Panc1 (cell line): ENCODE results near the gene TRIOBP. TPM values are rescaled to one million over a fixed set of nuclear protein-coding genes. Genes with fewer than 3 reads are reported as not detected.

Experiments
- ATAC-seq: fragments of 200-7000 bp; cut with Tn5 transposase; 2 replicates; pipeline ENCODE4 v1.9.1; 2020; ENCODE audit warnings: mild to moderate bottlenecking, moderate library complexity
- BruUV-seq: library from RNA; stranded (reverse); fragments of 400-500 nt; replicated peaks from 2 replicates; lab custom pipeline; 2021; lab: Mats Ljungman, UMichigan
- CTCF ChIA-PET: fragments of 300-600 bp; sonication (Branson Sonifier 250); formaldehyde crosslinking; loops from one replicate; lab custom pipeline; 2022; ENCODE audit warnings: antibody characterized with exemption; lab: Charles Lee
- POLR2A ChIA-PET: fragments of 300-600 bp; sonication (Branson Sonifier 250); formaldehyde crosslinking; loops from one replicate; lab custom pipeline; 2022; ENCODE audit warnings: antibody characterized with exemption; lab: Charles Lee
- DNase-seq: peaks from one replicate; pipeline ENCODE4 v3.0.0-alpha.2; 2010; ENCODE audit warnings: low read depth, low spot score
- H3K27ac ChIP-seq: 2 replicates; pipeline ENCODE4 v1.5.1; 2011; ENCODE audit warnings: mild to moderate bottlenecking, low read length, inconsistent platforms
- H3K27me3 ChIP-seq: fragments of 200-500 bp; sonication (Bioruptor generic); 2 replicates; pipeline ENCODE4 v1.6.0; 2014; ENCODE audit warnings: low read length, inconsistent platforms; ENCODE audit not compliant: control insufficient read depth, insufficient read depth
- H3K36me3 ChIP-seq: fragments of 200-500 bp; sonication (Bioruptor generic); 2 replicates; pipeline ENCODE4 v1.5.1; 2014; ENCODE audit warnings: inconsistent platforms, mild to moderate bottlenecking, low read length, moderate library complexity; ENCODE audit not compliant: control insufficient read depth, insufficient read depth
- H3K4me1 ChIP-seq: 2 replicates; pipeline ENCODE4 v1.5.1; 2011; ENCODE audit warnings: inconsistent platforms, mild to moderate bottlenecking, low read length, moderate library complexity; ENCODE audit not compliant: control insufficient read depth, insufficient read depth
- H3K4me3 ChIP-seq, 2 experiments: 2 replicates each; pipeline ENCODE4 v1.5.1; 2011 to 2012; ENCODE audit warnings: low read depth in 2 of 2, low read length in 2 of 2, mild to moderate bottlenecking in 2 of 2, inconsistent platforms in 1 of 2, moderate library complexity in 1 of 2
- H3K9me3 ChIP-seq: fragments of 200-500 bp; sonication (Bioruptor generic); 2 replicates; pipeline ENCODE4 v1.5.1; 2014; ENCODE audit warnings: low read depth, mild to moderate bottlenecking, inconsistent platforms, low read length, moderate library complexity; ENCODE audit not compliant: control insufficient read depth, insufficient read depth
- POLR2AphosphoS5 ChIP-seq: IDR thresholded peaks from 2 replicates; pipeline ENCODE4 v1.6.1; 2012; ENCODE audit warnings: mild to moderate bottlenecking, low read depth, low read length, moderate library complexity
- SIN3A ChIP-seq: IDR thresholded peaks from 2 replicates; pipeline ENCODE4 v1.6.1; 2012; ENCODE audit warnings: low read depth, mild to moderate bottlenecking, low read length, moderate library complexity, borderline replicate concordance; ENCODE audit not compliant: insufficient read depth
- TCF7L2 ChIP-seq: IDR thresholded peaks from 2 replicates; pipeline ENCODE4 v1.6.1; 2011; ENCODE audit warnings: mild to moderate bottlenecking, low read depth, low read length, inconsistent platforms
- in situ Hi-C: cut with HindIII; loops from 2 replicates; pipeline ENCODE4 v1.10.0; 2016; ENCODE audit warnings: low sequenced_read_pairs, low pct_unique_long_range_greater_than_20kb
- intact Hi-C: fragments of 100-400 bp; cut with micrococcal nuclease; formaldehyde crosslinking; loops from one replicate; pipeline ENCODE4 v1.10.0; 2022; ENCODE audit not compliant: unreplicated experiment
- total RNA-seq: library from RNA; stranded (reverse); gene quantifications from one replicate; pipeline ENCODE4 v1.2.1, GENCODE V29; 2021; ENCODE audit not compliant: unreplicated experiment
- TF ChIP-seq, protein P1 (sequence below), 2 experiments: IDR thresholded peaks; 2 replicates each; pipeline ENCODE4 v1.6.1; 2011 to 2012; ENCODE audit warnings: low read depth in 2 of 2, control low read depth in 1 of 2, low read length in 1 of 2, mild to moderate bottlenecking in 1 of 2, moderate library complexity in 1 of 2; ENCODE audit not compliant: insufficient read depth in 1 of 2
- TF ChIP-seq, protein P2 (sequence below): fragments of 450-650 bp; IDR thresholded peaks from 2 replicates; pipeline ENCODE4 v1.5.1; 2017; ENCODE audit warnings: mild to moderate bottlenecking

TRIOBP gene
- total RNA-seq, 1 experiment from 2014 or later: 50.5 TPM

DNA sequence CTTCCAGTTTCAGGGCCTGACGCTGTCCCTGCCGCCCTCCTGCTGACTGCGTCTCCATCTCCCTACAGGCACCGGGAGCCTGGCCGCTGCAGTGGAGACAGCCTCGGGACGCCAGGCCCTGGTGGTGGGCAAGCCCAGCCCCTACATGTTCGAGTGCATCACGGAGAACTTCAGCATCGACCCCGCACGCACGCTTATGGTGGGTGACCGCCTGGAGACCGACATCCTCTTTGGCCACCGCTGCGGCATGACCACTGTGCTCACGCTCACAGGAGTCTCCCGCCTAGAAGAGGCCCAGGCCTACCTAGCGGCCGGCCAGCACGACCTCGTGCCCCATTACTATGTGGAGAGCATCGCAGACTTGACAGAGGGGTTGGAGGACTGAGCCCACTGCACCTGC is 31.4 kb upstream of the TRIOBP start:
- no TSS peak for BruUV-seq
- no peaks in the 10 kb centered on the region for H3K27me3 ChIP-seq
- intact Hi-C loops: no loop called here
- TF ChIP-seq, protein P1, sequence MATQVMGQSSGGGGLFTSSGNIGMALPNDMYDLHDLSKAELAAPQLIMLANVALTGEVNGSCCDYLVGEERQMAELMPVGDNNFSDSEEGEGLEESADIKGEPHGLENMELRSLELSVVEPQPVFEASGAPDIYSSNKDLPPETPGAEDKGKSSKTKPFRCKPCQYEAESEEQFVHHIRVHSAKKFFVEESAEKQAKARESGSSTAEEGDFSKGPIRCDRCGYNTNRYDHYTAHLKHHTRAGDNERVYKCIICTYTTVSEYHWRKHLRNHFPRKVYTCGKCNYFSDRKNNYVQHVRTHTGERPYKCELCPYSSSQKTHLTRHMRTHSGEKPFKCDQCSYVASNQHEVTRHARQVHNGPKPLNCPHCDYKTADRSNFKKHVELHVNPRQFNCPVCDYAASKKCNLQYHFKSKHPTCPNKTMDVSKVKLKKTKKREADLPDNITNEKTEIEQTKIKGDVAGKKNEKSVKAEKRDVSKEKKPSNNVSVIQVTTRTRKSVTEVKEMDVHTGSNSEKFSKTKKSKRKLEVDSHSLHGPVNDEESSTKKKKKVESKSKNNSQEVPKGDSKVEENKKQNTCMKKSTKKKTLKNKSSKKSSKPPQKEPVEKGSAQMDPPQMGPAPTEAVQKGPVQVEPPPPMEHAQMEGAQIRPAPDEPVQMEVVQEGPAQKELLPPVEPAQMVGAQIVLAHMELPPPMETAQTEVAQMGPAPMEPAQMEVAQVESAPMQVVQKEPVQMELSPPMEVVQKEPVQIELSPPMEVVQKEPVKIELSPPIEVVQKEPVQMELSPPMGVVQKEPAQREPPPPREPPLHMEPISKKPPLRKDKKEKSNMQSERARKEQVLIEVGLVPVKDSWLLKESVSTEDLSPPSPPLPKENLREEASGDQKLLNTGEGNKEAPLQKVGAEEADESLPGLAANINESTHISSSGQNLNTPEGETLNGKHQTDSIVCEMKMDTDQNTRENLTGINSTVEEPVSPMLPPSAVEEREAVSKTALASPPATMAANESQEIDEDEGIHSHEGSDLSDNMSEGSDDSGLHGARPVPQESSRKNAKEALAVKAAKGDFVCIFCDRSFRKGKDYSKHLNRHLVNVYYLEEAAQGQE (IDR thresholded peaks at IDR 0.05; ENCODE audit: insufficient read depth in 1 of 2, low read depth in 2 of 2, low read length in 1 of 2): no peak
- in situ Hi-C loops: no loop called here
- no peaks in the 10 kb centered on the region for H3K9me3 ChIP-seq
- no peak overlapping the region for H3K4me3 ChIP-seq
- no peaks in the 10 kb centered on the region for H3K36me3 ChIP-seq
- ATAC-seq (no peak), DNase-seq (no peak)
- peaks cover 11% of the 10 kb centered on the region for H3K4me1 ChIP-seq
- POLR2A ChIA-PET: no interaction called here
- H3K27ac ChIP-seq: no peak overlapping the region
- CTCF ChIA-PET: no interaction called here

DNA sequence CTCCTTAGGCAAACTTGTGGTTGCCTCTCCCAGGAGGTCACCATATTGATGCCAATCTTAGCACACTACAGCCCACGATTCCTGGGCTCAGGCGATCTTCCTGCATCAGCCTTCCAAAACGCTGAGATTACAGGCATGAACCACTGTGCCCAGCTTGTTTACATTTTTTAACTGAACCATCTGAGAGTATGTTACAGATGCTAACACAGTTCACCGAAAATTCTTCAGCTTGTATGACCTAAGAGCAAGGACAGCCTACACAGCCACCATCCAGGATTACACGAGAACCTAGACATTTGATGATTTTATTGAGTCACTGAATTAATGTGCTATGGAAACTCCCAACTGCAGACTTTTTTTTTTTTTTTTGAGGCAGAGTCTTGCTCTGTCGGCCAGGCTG is 27.3 kb upstream of the TRIOBP start:
- BruUV-seq: no TSS peak
- CTCF ChIA-PET: no interaction called here

More for the DNA sequence above, 27.3 kb upstream of the TRIOBP start:
- ATAC-seq (no peak), DNase-seq (no peak)
- H3K4me3 ChIP-seq: no peak overlapping the region
- no peaks in the 10 kb centered on the region for H3K4me1 ChIP-seq
- no peaks in the 10 kb centered on the region for H3K36me3 ChIP-seq
- no peaks in the 10 kb centered on the region for H3K27me3 ChIP-seq
- no peaks in the 10 kb centered on the region for H3K9me3 ChIP-seq
- intact Hi-C loops (no loop called here), in situ Hi-C loops (no loop called here)
- POLR2A ChIA-PET: interaction anchor here (0.5 kb wide), 1 partner anchor 10 kb away, joined by 6 read pairs; no protein-coding TSS in a partner anchor
- no peak overlapping the region for H3K27ac ChIP-seq
- TF ChIP-seq, protein P1 (IDR thresholded peaks at IDR 0.05; ENCODE audit: insufficient read depth in 1 of 2, low read depth in 2 of 2, low read length in 1 of 2): no peak
- TF ChIP-seq SIN3A (no peak), POLR2AphosphoS5 (no peak), TCF7L2 (no peak)
- TF ChIP-seq, protein P2, sequence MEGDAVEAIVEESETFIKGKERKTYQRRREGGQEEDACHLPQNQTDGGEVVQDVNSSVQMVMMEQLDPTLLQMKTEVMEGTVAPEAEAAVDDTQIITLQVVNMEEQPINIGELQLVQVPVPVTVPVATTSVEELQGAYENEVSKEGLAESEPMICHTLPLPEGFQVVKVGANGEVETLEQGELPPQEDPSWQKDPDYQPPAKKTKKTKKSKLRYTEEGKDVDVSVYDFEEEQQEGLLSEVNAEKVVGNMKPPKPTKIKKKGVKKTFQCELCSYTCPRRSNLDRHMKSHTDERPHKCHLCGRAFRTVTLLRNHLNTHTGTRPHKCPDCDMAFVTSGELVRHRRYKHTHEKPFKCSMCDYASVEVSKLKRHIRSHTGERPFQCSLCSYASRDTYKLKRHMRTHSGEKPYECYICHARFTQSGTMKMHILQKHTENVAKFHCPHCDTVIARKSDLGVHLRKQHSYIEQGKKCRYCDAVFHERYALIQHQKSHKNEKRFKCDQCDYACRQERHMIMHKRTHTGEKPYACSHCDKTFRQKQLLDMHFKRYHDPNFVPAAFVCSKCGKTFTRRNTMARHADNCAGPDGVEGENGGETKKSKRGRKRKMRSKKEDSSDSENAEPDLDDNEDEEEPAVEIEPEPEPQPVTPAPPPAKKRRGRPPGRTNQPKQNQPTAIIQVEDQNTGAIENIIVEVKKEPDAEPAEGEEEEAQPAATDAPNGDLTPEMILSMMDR: no peak
